Measurements from ENCODE around the gene SLC25A19.
A peak's percentile ranks its signal among the peaks of the same experiment; 100 is the strongest.

The SLC25A19 gene

DNA sequence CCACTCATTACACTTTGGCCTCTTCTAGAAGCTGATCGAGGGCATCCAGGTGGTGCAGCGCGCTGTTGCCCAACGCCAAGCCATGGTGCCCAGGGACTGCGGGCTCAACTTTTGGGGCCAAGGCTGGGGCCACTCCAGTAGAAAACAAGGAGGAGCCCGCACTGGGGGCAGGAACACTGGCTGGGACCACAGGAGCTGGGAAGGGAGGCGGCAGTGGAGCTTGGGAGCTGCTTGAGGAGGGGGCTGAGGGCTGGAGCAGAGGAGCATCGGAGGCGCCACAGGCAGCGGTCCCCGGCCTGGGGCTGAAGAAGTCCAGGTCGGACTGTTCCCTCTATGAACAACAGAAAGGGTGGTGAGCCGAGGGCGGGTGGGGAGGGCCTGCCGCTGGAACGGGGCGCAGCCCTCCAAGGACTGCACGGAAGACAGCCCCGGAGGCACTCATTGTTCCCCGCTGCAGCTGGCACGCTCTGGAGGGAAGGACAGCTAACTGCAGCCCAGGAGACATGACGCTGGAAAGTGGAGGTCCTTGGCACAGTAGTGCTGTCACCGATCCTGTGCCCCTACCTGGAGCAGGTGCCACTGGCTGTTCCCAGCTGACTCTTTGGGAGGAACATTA lies 49.3 kb downstream of the SLC25A19 start:
- no peak for DNase-seq

DNA sequence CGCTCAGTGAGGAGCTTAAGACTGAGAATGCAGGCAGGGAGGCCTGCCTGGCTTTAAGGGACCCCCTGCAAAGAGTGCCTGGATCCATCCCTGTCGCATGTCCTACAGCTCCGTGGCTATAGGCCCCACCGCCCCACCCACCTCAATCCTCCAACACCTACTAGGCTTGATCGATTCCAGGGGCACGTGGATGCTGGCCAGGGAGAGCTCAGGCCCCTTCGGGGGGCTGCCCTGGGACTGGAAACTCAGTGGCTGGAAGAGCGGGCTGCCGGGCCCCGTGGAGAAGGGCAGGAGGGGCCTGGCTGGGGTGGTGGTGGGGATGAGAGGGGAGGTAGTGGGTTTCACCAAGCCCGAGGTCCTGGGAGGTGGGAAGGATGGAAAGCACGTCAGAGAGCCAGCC lies 50.0 kb downstream of the SLC25A19 start:
- no peak for DNase-seq

- peak; percentile 15 for DNase-seq
Measured at GRCh38 chr17:75238684-75239191, 50.5 kb downstream of the SLC25A19 start.

- DNase-seq: no peak
Measured at GRCh38 chr17:75238020-75238580, 51.1 kb downstream of the SLC25A19 start.

DNA sequence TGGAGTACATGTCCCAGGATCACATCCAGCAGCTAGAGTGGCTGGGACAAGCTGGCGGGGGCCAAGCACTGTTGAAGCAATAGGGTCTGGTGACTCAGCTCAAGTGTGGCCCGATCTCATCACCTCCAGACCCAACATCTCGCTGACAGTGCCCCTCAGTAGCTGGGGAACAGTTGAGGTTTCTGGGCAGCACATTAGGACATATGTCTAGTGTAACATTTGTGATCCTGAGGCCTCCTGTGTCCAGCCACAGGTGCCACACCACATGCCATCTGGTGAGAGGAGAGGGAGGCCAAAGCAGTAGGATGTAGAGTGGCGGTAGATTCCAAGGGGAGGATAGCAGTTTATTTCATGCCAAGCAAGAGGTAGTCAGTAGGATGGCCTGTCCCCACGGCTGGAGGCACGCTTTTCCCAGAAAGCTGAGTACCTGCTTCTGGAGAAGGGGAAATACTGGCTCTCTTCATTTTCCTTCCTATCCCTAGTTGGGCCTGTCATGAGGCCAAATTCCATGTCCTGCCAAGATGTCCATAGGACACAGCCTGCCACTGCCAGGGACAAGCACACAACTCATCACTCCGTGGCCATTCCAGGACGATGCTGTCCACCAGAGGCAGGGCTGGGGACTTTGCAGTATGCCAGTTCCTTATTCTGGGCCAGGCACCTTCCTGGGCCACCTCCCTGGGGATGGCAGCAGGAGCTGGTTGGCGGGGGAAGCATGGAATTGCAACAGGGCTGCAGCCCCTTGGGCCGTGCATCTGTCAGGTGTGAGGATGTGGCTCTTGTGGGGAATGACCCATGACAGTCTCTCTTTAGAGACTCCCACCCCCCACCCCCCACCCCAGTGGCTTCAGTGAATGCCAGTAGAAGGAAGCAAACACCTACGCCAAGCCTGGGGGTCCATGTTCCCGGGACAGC lies 51.9 kb downstream of the SLC25A19 start:
- DNase-seq: no peak

DNA sequence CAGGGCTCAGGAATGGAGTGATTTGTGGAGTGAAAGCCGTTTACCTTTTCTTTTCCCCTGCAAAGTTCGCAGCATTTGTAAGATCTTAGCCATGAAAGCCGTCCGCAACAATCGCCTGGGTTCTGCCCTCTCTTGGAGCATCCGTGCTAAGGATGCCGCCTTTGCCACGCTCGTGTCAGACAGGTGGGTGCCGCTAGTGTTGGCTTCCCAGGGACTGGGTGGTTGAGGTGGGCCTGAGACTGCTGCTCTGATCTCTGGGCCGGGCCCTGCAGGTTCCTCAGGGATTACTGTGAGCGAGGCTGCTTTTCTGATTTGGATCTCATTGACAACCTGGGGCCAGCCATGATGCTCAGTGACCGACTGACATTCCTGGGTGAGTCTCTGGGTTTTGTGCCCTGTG lies 56.4 kb downstream of the SLC25A19 start:
- DNase-seq: no peak

DNA sequence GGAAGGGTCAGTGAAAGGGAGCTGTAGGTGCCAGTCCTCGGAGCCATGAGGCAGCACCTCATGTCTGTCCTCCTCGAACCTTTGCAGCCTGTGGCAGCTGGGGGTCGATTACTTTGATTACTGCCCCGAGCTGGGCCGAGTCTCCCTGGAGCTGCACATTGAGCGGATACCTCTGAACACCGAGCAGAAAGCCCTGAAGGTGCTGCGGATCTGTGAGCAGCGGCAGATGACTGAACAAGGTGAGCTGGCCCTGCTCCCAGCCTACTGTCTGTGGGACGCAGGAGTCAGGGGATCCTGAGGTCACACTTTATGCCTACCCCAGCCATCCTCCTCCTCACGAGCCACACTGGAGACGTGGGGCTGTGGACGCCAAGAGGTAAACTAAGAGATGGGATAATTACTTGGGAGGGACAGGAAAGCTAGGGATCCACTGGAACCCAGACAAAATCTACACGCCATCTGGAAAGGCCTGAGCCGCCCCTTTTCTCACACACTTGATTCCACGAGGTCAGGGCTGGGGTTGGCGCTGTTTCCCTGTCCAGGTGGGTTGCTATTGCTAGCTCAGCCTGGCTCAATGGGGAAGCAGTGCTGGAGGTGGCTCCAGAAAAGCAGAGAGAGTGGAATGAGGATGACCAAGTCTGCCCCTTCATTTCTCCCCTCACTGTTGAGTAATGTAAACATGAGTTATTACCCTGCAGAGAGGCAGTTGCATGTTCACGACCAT lies 57.3 kb downstream of the SLC25A19 start:
- DNase-seq: no peak

GRCh38 chr17:75231071-75231470 lies 58.2 kb downstream of the SLC25A19 start:
- no peak for DNase-seq

DNA sequence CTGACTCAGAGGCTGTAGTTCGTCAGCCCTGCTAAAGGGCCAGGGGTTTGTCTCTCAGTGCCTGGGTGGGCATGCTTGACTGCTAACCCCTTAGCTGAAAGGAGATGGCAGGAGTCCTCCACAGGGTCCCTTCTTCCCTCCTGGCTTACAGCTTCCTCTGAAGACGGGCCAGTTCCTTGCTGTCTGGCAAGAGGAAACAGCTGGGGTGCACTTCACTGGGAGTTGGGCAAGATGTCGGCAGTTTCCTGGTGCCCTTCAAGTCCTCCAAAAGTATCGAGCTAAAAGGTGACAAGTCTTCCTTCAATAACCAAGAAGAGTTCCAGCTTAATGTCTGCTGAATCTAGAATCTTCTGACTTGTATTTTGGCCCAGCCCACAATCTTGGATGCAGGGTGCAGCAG lies 60.4 kb downstream of the SLC25A19 start:
- no peak for DNase-seq

DNA sequence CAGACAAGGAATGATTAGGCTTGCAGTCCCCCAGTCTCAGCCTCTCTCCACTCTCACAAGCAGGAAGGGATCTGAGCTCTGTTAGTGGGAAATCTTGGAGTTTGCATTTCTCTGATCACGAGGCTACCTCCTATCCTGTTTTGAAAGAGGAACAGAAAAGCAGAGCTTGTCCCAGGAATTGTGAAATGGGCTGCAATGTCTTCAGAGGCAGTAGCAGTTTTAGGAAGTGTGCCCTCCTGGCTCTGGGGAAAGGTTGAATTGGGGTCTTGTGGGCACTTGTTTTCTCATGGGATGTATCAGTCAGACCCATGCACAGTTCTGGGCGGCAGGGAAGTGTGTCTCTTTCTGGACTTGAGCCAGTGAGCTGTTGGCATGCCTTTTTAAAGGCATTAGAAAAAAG lies 60.9 kb downstream of the SLC25A19 start:
- no peak for DNase-seq

DNA sequence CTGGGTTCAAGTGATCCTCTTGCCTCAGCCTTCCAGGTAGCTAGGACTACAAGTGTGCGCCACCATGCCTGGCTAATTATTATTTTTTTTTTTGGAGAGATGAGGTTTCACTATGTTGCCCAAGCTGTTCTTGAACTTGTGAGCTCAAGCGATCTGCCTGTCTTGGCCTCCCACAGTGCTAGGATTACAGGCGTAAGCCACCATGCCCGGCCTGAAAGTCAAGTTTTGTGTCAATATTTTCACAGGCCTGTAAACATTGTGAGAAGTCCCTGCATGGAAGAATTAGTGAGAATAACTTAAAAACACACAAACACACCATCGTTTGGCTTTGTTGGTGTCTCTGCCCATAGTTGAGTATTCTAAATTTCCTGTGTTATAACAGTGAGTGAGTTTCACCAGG lies 61.5 kb downstream of the SLC25A19 start:
- no peak for DNase-seq

DNA sequence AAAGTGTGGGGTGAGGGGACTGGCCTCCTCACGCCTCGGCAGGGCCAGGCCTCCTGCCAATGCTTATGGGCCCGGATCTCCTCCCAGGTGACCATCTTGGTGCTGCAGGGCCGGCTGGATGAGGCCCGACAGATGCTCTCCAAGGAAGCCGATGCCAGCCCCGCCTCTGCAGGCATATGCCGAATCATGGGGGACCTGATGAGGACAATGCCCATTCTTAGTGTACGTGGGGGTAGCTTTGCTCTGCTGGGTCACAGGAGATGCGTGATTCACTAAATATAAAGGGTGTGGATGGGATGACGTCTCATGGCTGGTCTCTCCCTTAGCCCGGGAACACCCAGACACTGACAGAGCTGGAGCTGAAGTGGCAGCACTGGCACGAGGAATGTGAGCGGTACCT lies 64.2 kb downstream of the SLC25A19 start:
- DNase-seq: no peak

All from NCI-H748 treated with DMSO at 0.1 percent for 48 hours (cell line).